GM21619 (cell line): ENCODE results near the gene ADAMTSL1.

Experiments used
- ATAC-seq: cut with Tn5 transposase; IDR thresholded peaks from one replicate; pipeline ENCODE4 v1.9.1; 2021; ENCODE audit not compliant: unreplicated experiment

The ADAMTSL1 gene

DNA sequence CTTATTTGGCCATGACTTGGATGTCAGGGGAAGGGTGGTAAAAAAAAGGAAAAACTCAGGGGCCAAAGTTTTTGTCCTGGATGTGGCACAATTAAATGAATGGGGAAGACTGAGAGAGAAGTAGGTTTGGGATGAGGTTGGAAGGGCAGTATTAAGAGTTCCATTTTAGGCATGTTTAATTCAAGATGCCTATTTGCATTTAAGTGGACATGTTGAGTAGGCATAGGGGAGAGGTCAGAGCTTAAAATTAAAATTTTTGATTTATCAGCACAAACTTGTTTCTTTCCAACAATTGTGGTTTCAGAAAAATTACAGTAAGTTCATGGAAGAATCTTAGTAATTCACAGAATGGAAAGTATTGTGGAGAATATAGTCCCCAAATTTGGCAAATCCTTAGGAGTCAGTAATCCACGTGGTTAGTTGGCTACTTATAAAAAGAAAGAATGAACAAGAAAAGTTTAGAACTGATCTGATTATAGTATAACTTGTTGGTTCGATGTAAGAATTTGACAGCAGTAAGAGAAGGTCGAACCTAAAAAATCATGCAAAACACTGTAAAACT lies 293.1 kb downstream of the ADAMTSL1 start:
- ATAC-seq: no peak

GRCh38 chr9:18768951-18769622 lies 295.1 kb downstream of the ADAMTSL1 start:
- ATAC-seq: peak; percentile 83

GRCh38 chr9:18770131-18770908 lies 296.4 kb downstream of the ADAMTSL1 start:
- no peak for ATAC-seq

DNA sequence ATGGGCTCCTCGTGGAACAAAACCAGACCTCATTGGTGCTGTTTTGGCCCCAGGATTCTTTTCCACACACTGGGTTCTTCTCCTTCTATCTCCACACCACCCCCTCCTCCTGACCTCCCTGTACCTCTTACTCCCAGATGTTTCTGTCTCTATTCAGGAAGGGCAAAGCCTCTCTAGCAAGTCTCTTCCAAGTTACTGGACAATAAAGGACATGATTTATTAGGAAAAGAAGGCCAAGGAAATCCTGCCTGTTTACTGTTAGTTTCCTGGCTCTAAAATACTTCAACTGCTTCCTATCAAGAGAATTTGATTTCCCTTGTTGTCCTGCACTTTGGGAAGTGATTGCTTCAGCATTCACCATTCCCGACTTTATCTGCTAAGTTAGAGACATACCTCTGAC lies 297.1 kb downstream of the ADAMTSL1 start:
- no peak for ATAC-seq

- ATAC-seq: no peak
These were observed 297.8 kb downstream of the ADAMTSL1 start for GRCh38 chr9:18771763-18772162.

DNA sequence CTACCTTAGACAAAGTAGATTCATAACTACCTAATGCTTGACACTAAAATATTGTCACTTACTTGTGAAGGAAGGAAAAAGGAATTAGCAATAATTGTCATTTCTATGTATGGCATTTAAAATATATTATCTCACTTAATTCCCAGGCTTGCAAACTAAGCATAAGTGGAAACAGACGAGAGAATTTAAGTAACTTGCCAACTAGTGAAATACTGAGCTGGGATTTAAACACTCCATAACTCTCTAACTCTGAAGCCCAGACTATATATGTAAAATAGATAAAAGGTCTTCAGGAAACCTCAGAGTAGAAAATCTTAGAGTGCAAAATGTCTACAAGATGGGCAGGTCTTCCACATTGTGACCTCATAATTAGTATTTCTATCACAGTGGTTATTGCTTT lies 301.3 kb downstream of the ADAMTSL1 start:
- ATAC-seq: no peak

- ATAC-seq: no peak
These were observed 302.0 kb downstream of the ADAMTSL1 start for GRCh38 chr9:18775930-18776329.

DNA sequence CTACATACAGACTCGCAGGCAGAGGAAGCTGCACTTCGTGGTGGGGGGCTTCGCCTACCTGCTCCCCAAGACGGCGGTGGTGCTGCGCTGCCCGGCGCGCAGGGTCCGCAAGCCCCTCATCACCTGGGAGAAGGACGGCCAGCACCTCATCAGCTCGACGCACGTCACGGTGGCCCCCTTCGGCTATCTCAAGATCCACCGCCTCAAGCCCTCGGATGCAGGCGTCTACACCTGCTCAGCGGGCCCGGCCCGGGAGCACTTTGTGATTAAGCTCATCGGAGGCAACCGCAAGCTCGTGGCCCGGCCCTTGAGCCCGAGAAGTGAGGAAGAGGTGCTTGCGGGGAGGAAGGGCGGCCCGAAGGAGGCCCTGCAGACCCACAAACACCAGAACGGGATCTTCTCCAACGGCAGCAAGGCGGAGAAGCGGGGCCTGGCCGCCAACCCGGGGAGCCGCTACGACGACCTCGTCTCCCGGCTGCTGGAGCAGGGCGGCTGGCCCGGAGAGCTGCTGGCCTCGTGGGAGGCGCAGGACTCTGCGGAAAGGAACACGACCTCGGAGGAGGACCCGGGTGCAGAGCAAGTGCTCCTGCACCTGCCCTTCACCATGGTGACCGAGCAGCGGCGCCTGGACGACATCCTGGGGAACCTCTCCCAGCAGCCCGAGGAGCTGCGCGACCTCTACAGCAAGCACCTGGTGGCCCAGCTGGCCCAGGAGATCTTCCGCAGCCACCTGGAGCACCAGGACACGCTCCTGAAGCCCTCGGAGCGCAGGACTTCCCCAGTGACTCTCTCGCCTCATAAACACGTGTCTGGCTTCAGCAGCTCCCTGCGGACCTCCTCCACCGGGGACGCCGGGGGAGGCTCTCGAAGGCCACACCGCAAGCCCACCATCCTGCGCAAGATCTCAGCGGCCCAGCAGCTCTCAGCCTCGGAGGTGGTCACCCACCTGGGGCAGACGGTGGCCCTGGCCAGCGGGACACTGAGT lies 303.2 kb downstream of the ADAMTSL1 start:
- no peak for ATAC-seq

- ATAC-seq: no peak
These were observed 304.2 kb downstream of the ADAMTSL1 start for GRCh38 chr9:18778147-18778546.

DNA sequence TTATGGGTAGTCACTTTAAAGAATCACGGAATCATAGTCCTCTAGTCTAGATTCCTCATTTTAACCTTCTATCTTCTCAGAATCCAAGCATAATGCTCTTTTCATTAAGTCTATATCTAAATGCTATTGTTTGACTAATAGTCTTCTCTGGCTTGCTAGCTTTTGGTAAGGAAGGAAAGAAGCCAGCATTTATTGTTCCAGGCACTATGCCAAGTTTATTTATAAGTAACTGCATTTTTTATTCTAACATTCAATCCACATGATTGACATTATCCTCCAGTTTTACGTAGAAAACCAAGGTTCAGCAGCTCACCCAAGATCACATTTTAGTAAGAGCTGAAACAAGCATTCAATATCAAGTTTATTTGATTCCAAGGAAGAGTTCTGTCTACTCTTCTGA lies 304.9 kb downstream of the ADAMTSL1 start:
- no peak for ATAC-seq

DNA sequence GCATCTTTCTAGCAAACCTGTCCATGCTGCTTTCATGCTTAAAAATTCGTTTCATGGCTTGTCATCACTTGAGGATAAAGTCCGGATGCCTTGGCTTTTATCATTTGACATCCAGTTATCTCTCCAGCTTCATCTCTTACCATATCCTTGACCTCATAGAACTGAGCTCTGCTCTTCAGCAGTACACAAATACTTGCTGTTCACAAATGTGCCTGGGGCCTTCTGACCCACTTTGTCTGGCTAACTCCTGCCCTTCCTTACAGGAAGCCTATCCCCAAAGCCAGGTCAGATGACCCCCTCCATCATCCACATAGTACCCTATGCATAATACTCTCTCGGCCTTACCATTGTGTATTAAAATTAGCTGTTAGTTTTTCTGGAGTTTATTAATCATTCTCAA lies 310.0 kb downstream of the ADAMTSL1 start:
- no peak for ATAC-seq

GRCh38 chr9:18785604-18786003 lies 311.7 kb downstream of the ADAMTSL1 start:
- ATAC-seq: no peak

GRCh38 chr9:18786196-18786595 lies 312.2 kb downstream of the ADAMTSL1 start:
- no peak for ATAC-seq

- ATAC-seq: no peak
These were observed 313.1 kb downstream of the ADAMTSL1 start for GRCh38 chr9:18786911-18787650.

GRCh38 chr9:18788256-18788655 lies 314.3 kb downstream of the ADAMTSL1 start:
- ATAC-seq: no peak

DNA sequence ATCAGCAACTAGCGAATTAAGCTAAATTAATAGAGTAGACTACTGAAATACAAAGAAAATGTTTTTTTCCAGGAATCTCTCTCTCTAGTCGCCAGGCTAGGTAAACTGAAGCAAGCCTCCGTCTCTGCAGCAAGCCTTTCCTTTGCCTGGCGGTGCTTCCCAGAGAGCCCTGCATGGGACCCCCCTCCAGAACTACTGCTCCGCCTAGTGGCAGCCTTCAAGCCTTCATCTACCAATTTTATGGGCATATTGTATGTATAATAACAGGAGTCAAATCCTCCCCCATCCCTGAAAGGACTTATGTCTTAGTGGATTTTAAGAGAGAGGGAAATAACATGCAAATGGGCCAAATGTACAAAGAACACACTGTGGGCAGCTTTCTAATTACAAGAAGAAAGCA lies 317.1 kb downstream of the ADAMTSL1 start:
- no peak for ATAC-seq

DNA sequence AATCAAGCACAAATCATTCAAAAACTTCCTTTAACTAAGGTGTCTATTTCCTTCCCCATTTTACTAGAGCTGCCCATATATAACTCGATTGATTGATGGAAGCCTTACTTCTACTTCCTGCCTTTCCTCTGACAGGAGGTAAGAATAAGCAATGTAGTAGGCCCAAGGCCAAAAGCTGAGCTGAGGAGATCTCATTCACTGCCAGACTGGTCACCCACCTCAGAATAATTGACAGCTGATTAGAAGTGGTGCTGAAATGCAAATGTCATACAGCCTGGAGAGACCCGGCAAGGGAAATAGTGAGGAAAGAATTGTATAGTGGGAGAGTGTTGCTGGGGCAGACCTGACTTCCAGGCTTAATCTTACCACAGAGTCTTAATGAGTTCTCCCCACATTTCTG lies 319.2 kb downstream of the ADAMTSL1 start:
- no peak for ATAC-seq

DNA sequence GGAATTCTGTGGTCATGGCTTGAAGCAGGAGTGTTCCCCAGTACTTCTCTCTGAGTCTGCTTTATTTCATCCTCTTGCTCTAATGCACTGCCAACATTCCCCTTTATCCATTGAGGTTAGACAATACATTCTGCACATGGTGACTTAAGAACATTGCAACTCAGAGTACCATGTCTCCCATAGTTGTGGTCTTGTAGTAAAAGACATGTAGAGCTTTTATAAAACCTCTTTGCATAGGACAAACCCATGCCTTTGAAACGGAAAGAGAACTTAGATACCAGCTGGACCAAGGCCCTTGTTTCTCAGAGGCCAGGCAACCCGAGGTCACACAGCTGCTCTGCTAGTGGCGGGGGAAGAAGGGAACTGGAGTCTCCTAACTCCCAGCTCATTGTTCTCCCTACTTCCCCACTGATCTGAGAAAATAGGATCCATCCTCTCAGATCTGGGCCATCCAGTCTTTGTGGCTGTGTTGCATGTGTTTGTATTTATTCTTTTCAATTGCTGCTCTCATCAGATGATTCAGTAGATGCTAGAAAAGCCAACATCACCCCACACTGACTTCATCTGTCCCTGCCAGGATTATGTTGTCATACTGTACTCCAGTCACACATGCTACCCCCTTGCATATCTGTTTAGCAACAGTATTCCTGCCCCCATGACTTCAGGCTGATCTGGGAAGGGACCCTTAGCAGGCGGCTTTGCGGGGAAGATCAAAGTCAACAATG lies 322.2 kb downstream of the ADAMTSL1 start:
- no peak for ATAC-seq

GRCh38 chr9:18796696-18797270 lies 322.8 kb downstream of the ADAMTSL1 start:
- ATAC-seq: no peak
